HCT116 (cell line): ENCODE results near the gene PDE1A.

Experiments
- CTCF ChIP-seq, 3 experiments: fragments of 200-600 bp in 1 of 3; sonication (generic) in 1 of 3; IDR thresholded peaks in 2 of 3; conservative IDR thresholded peaks in 1 of 3; 2 replicates each; pipeline ENCODE4 v1.5.1; 2012 to 2017; ENCODE audit warnings: low read depth in 2 of 3, low read length in 2 of 3, antibody characterized with exemption in 1 of 3, borderline replicate concordance in 1 of 3, control low read depth in 1 of 3, mild to moderate bottlenecking in 1 of 3, mixed read lengths in 1 of 3, mixed run types in 1 of 3, moderate library complexity in 1 of 3; ENCODE audit not compliant: insufficient read depth in 1 of 3
- EZH2 ChIP-seq: fragments of 200-600 bp; sonication (generic); IDR thresholded peaks from 2 replicates; pipeline ENCODE4 v1.6.1; 2017; ENCODE audit warnings: antibody characterized with exemption, mixed run types
- EZH2phosphoT487 ChIP-seq: fragments of 200-600 bp; IDR thresholded peaks from 2 replicates; pipeline ENCODE4 v1.6.1; 2018; ENCODE audit warnings: antibody characterized with exemption, borderline replicate concordance
- POLR2A ChIP-seq: IDR thresholded peaks from 2 replicates; pipeline ENCODE4 v1.7.0; 2011; ENCODE audit warnings: borderline replicate concordance; ENCODE audit not compliant: insufficient read depth, insufficient read length; ENCODE audit errors: extremely low read depth
- POLR2AphosphoS5 ChIP-seq: IDR thresholded peaks from 2 replicates; pipeline ENCODE4 v1.6.1; 2011; ENCODE audit warnings: mild to moderate bottlenecking, low read depth, low read length, moderate library complexity
- RAD21 ChIP-seq: IDR thresholded peaks from 2 replicates; pipeline ENCODE4 v1.6.1; 2012; ENCODE audit warnings: low read depth, mild to moderate bottlenecking
- SIN3A ChIP-seq: IDR thresholded peaks from 2 replicates; pipeline ENCODE4 v1.6.1; 2012; ENCODE audit warnings: low read depth
- TF ChIP-seq, protein P1 (sequence below): IDR thresholded peaks from 2 replicates; pipeline ENCODE4 v1.6.1; 2012
- TF ChIP-seq, protein P2 (sequence below): IDR thresholded peaks from 2 replicates; pipeline ENCODE4 v1.6.1; 2012; ENCODE audit warnings: low read depth
- TF ChIP-seq, protein P3 (sequence below): IDR thresholded peaks from 2 replicates; pipeline ENCODE4 v1.6.1; 2012

DNA sequence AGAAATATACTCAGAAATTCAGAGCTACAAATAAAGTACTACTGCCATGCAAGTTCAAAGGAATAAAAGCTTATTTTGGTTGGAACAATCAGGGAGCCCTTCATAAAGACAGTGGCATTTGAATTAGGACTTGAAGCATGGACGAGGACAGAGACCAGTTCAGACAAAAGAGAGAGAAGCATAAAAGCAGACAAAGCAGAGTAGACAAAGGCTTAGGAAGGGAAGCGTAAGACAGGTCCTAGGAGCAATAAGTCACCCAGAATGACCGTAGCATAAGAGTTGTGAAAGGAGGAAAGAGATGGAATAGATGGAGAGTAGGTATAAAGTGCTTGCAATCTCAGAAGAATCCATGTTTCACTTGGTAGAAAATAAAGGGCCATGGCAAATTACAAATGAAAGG is 14.0 kb downstream of the PDE1A start:
- TF ChIP-seq EZH2phosphoT487: no peak
- TF ChIP-seq POLR2A: no peak
- TF ChIP-seq CTCF (IDR thresholded peaks at IDR 0.05 in 2 of 3, conservative IDR thresholded peaks at IDR 0.05 in 1 of 3; ENCODE audit: borderline replicate concordance in 1 of 3, insufficient read depth in 1 of 3, low read depth in 2 of 3, low read length in 2 of 3): no peak
- TF ChIP-seq, protein P1, sequence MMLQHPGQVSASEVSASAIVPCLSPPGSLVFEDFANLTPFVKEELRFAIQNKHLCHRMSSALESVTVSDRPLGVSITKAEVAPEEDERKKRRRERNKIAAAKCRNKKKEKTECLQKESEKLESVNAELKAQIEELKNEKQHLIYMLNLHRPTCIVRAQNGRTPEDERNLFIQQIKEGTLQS: no peak
- TF ChIP-seq EZH2: no peak
- TF ChIP-seq POLR2AphosphoS5: no peak
- no peak for TF ChIP-seq RAD21
- TF ChIP-seq, protein P2, sequence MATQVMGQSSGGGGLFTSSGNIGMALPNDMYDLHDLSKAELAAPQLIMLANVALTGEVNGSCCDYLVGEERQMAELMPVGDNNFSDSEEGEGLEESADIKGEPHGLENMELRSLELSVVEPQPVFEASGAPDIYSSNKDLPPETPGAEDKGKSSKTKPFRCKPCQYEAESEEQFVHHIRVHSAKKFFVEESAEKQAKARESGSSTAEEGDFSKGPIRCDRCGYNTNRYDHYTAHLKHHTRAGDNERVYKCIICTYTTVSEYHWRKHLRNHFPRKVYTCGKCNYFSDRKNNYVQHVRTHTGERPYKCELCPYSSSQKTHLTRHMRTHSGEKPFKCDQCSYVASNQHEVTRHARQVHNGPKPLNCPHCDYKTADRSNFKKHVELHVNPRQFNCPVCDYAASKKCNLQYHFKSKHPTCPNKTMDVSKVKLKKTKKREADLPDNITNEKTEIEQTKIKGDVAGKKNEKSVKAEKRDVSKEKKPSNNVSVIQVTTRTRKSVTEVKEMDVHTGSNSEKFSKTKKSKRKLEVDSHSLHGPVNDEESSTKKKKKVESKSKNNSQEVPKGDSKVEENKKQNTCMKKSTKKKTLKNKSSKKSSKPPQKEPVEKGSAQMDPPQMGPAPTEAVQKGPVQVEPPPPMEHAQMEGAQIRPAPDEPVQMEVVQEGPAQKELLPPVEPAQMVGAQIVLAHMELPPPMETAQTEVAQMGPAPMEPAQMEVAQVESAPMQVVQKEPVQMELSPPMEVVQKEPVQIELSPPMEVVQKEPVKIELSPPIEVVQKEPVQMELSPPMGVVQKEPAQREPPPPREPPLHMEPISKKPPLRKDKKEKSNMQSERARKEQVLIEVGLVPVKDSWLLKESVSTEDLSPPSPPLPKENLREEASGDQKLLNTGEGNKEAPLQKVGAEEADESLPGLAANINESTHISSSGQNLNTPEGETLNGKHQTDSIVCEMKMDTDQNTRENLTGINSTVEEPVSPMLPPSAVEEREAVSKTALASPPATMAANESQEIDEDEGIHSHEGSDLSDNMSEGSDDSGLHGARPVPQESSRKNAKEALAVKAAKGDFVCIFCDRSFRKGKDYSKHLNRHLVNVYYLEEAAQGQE: no peak
- TF ChIP-seq, protein P3, sequence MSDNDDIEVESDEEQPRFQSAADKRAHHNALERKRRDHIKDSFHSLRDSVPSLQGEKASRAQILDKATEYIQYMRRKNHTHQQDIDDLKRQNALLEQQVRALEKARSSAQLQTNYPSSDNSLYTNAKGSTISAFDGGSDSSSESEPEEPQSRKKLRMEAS: no peak
- no peak for TF ChIP-seq SIN3A
